Measurements from ENCODE around the gene ADSL.

- TF ChIP-seq, protein P1, sequence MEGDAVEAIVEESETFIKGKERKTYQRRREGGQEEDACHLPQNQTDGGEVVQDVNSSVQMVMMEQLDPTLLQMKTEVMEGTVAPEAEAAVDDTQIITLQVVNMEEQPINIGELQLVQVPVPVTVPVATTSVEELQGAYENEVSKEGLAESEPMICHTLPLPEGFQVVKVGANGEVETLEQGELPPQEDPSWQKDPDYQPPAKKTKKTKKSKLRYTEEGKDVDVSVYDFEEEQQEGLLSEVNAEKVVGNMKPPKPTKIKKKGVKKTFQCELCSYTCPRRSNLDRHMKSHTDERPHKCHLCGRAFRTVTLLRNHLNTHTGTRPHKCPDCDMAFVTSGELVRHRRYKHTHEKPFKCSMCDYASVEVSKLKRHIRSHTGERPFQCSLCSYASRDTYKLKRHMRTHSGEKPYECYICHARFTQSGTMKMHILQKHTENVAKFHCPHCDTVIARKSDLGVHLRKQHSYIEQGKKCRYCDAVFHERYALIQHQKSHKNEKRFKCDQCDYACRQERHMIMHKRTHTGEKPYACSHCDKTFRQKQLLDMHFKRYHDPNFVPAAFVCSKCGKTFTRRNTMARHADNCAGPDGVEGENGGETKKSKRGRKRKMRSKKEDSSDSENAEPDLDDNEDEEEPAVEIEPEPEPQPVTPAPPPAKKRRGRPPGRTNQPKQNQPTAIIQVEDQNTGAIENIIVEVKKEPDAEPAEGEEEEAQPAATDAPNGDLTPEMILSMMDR (IDR thresholded peaks at IDR 0.05), result no peak
- no peak for TF ChIP-seq POLR2A (IDR thresholded peaks at IDR 0.05)
Observed at GRCh38 chr22:40331706-40332105, 14.6 kb upstream of the ADSL start.
